H1 (cell line): ENCODE results near the gene MAP2K1. TPM values are rescaled to one million over a fixed set of nuclear protein-coding genes. Genes with fewer than 3 reads are reported as not detected.

Source experiments
- CTCF ChIP-seq, 3 experiments: IDR thresholded peaks; 1 replicate in 2 of 3; 2 replicates in 1 of 3; pipeline versions ENCODE4 v1.5.1 to v1.6.1; 2011; ENCODE audit warnings: low read length in 3 of 3, mild to moderate bottlenecking in 3 of 3, inconsistent platforms in 2 of 3, low read depth in 1 of 3, moderate library complexity in 1 of 3; ENCODE audit not compliant: insufficient read depth in 1 of 3; ENCODE audit errors: control extremely low read depth in 1 of 3
- EGR1 ChIP-seq: IDR thresholded peaks from 2 replicates; pipeline ENCODE4 v1.6.1; 2011; ENCODE audit warnings: low read depth, low read length, borderline replicate concordance
- SUZ12 ChIP-seq: fragments of 200-600 bp; sonication (generic); IDR thresholded peaks from 2 replicates; pipeline ENCODE4 v1.6.1; 2012; ENCODE audit warnings: mild to moderate bottlenecking, inconsistent platforms, low read length, moderate library complexity, mixed read lengths
- polyA plus RNA-seq, 7 experiments: library from polyadenylated mRNA; depleted of rRNA in 3 of 7; stranded (reverse) in 5 of 7; unstranded in 2 of 7; fragments of >200 nt in 5 of 7; fragments of 200-250 nt in 2 of 7; gene quantifications; 1 replicate in 5 of 7; 2 replicates in 1 of 7; 4 replicates in 1 of 7; pipeline versions ENCODE4 v1.2.1 to v1.2.3, GENCODE V29; 2011 to 2013; ENCODE audit warnings: missing spikeins in 2 of 7, mixed read lengths in 2 of 7
- total RNA-seq: library from RNA; stranded (reverse); fragmentation: NEBNext Ultra II Directional; extraction: Animal tissue kit (Norgen Biotek cat#: 25700); gene quantifications from 2 replicates; pipeline ENCODE4 v1.2.1, GENCODE V29; 2021

MAP2K1 gene
- total and polyA plus RNA-seq, 2 of the 8 experiments (the other 6 are each of a cell fraction or from before 2014, with no cell fraction given): 54.7 to 78.2 TPM

- TF ChIP-seq CTCF (IDR thresholded peaks at IDR 0.05; ENCODE audit: control extremely low read depth in 1 of 3, insufficient read depth in 1 of 3, low read depth in 1 of 3, low read length in 3 of 3): peak in 1 of 3 experiments; percentile 46; a peak in 2 of 4 replicates
- no peak for TF ChIP-seq SUZ12
- TF ChIP-seq EGR1: 0 out of 2 replicates have a peak, but pooled peaks have one; percentile 27
Measured at GRCh38 chr15:66404532-66404931, 17.8 kb downstream of the MAP2K1 start (continued).
